GM12878 (cell line): ENCODE data around the gene PRSS12. TPM values are rescaled to one million over a fixed set of nuclear protein-coding genes. Genes with fewer than 3 reads are reported as not detected.

ENCODE experiments used
- ATAC-seq: fragments of 200-7000 bp; cut with Tn5 transposase; 3 replicates; pipeline ENCODE4 v1.9.1; 2020; ENCODE audit warnings: mild to moderate bottlenecking, moderate library complexity
- BruUV-seq: library from RNA; stranded (reverse); fragments of 400-500 nt; replicated peaks from 2 replicates; lab custom pipeline; 2021; lab: Mats Ljungman, UMichigan
- CTCF ChIA-PET: fragments of 300-600 bp; sonication (Branson Sonifier 250); formaldehyde crosslinking; extraction: SDS; loops from one replicate; lab custom pipeline; 2021; ENCODE audit warnings: inconsistent platforms; lab: Yijun Ruan, JAX
- POLR2A ChIA-PET: fragments of 350-600 bp; formaldehyde crosslinking; extraction: SDS; loops from one replicate; lab custom pipeline; 2021; ENCODE audit warnings: inconsistent platforms; lab: Charles Lee
- RAD21 ChIA-PET: fragments of 300-600 bp; sonication (Branson Sonifier 250); formaldehyde crosslinking; loops from one replicate; lab custom pipeline; 2023; ENCODE audit warnings: antibody characterized with exemption; ENCODE audit not compliant: unreplicated experiment; lab: Charles Lee
- SMC1A ChIA-PET: fragments of 300-600 bp; sonication (Branson Sonifier 250); formaldehyde crosslinking; loops from one replicate; lab custom pipeline; 2023; ENCODE audit not compliant: unreplicated experiment, uncharacterized antibody; lab: Charles Lee
- DNase-seq: peaks from one replicate; pipeline ENCODE4 v3.0.0-alpha.2; 2011; ENCODE audit warnings: low read depth, low spot score
- FAIRE-seq: peaks from 3 replicates; lab custom pipeline; 2011; peaks lifted over from hg19 to GRCh38; lab: Jason Lieb, UNC
- H2AFZ ChIP-seq: 2 replicates; pipeline ENCODE4 v1.6.0; 2011; ENCODE audit warnings: low read depth, low read length, control low read depth; ENCODE audit not compliant: control insufficient read depth
- H3K27ac ChIP-seq: 2 replicates; pipeline ENCODE4 v1.5.1; 2011; ENCODE audit warnings: control low read depth; ENCODE audit not compliant: control insufficient read depth, insufficient read depth
- H3K27me3 ChIP-seq, 2 experiments: replicated peaks in 1 of 2; 2 replicates each; pipeline versions ENCODE4 v1.6.0 to v1.6.1; 2011; ENCODE audit warnings: low read length in 1 of 2; ENCODE audit not compliant: control insufficient read depth in 2 of 2, insufficient read depth in 2 of 2
- H3K36me3 ChIP-seq, 2 experiments: 2 replicates each; pipeline ENCODE4 v1.5.1; 2011; ENCODE audit warnings: low read length in 1 of 2; ENCODE audit not compliant: control insufficient read depth in 2 of 2, insufficient read depth in 2 of 2
- H3K4me1 ChIP-seq: 2 replicates; pipeline ENCODE4 v1.6.1; 2011; ENCODE audit warnings: mild to moderate bottlenecking, low read length, moderate library complexity, mixed read lengths; ENCODE audit not compliant: control insufficient read depth, insufficient read depth
- H3K4me2 ChIP-seq: 2 replicates; pipeline ENCODE4 v1.6.0; 2011; ENCODE audit warnings: control low read depth; ENCODE audit not compliant: control insufficient read depth, insufficient read depth
- H3K4me3 ChIP-seq: fragments of 200-600 bp; sonication (generic); 2 replicates; pipeline ENCODE4 v1.5.1; 2016
- H3K79me2 ChIP-seq: 2 replicates; pipeline ENCODE4 v1.6.0; 2011; ENCODE audit warnings: low read length; ENCODE audit not compliant: control insufficient read depth, insufficient read depth
- H3K9ac ChIP-seq: 2 replicates; pipeline ENCODE4 v1.8.0; 2011; ENCODE audit warnings: low read length, control low read depth, mixed read lengths; ENCODE audit not compliant: control insufficient read depth, insufficient read depth
- H3K9me3 ChIP-seq: replicated peaks from 3 replicates; pipeline ENCODE4 v1.5.1; 2011; ENCODE audit warnings: mild to moderate bottlenecking, low read length; ENCODE audit not compliant: control insufficient read depth, insufficient read depth
- H4K20me1 ChIP-seq: 2 replicates; pipeline ENCODE4 v1.6.0; 2011; ENCODE audit not compliant: control insufficient read depth, insufficient read depth
- BHLHE40 ChIP-seq, 2 experiments: fragments of 450-650 bp in 1 of 2; IDR thresholded peaks; 2 replicates each; pipeline ENCODE4 v1.6.1; 2011 to 2017; ENCODE audit warnings: low read depth in 2 of 2, borderline replicate concordance in 1 of 2, improper control_type of control experiment in 1 of 2, low read length in 1 of 2, mild to moderate bottlenecking in 1 of 2
- CBFB ChIP-seq: IDR thresholded peaks from 2 replicates; pipeline ENCODE4 v1.6.1; 2016; ENCODE audit warnings: antibody characterized with exemption, low read depth
- CHD2 ChIP-seq: IDR thresholded peaks from 2 replicates; pipeline ENCODE4 v1.6.1; 2011; ENCODE audit warnings: low read depth, low read length, improper control_type of control experiment, borderline replicate concordance
- CREM ChIP-seq: IDR thresholded peaks from 2 replicates; pipeline ENCODE4 v1.6.1; 2014; ENCODE audit warnings: antibody characterized with exemption, low read depth
- JUNB ChIP-seq: IDR thresholded peaks from 2 replicates; pipeline ENCODE4 v1.6.1; 2016; ENCODE audit warnings: antibody characterized with exemption, mild to moderate bottlenecking
- RUNX3 ChIP-seq: IDR thresholded peaks from 2 replicates; pipeline ENCODE4 v1.6.1; 2012; ENCODE audit warnings: low read length, inconsistent platforms
- STAT3 ChIP-seq: IDR thresholded peaks from 2 replicates; pipeline ENCODE4 v1.6.1; 2011; ENCODE audit warnings: low read depth, low read length, improper control_type of control experiment
- TARDBP ChIP-seq: IDR thresholded peaks from 2 replicates; pipeline ENCODE4 v1.6.1; 2016; ENCODE audit warnings: borderline replicate concordance
- ZBTB33 ChIP-seq: fragments of 450-650 bp; IDR thresholded peaks from 2 replicates; pipeline ENCODE4 v1.6.1; 2017; ENCODE audit warnings: mild to moderate bottlenecking
- WGBS: methylation state at CpG from one replicate; pipeline ENCODE4 v1.1.6; 2016; ENCODE audit warnings: low lambda C conversion rate; ENCODE audit not compliant: insufficient replicate concordance, insufficient coverage; ENCODE audit errors: missing lambda C conversion rate; 5-methylcytosine and 5-hydroxymethylcytosine counted together
- in situ Hi-C: fragments of 300-500 bp; cut with MboI; formaldehyde crosslinking; loops from 9 replicates; pipeline ENCODE4 v1.14.3; 2018; ENCODE audit warnings: mixed read lengths
- intact Hi-C: fragments of 100-400 bp; cut with micrococcal nuclease; formaldehyde crosslinking; loops from one replicate; pipeline ENCODE4 v1.14.2; 2022; ENCODE audit not compliant: unreplicated experiment
- polyA plus RNA-seq, 11 experiments: library from polyadenylated mRNA; depleted of rRNA in 4 of 11; unstranded in 6 of 11; stranded (reverse) in 5 of 11; fragments of >200 nt; fragmentation: Nextera tagmentation in 4 of 11; fragmentation: Illumina TruSeq in 1 of 11; extraction: Ambion mirVana in 4 of 11; extraction: Trizol in 1 of 11; gene quantifications; 1 replicate in 1 of 11; 2 replicates in 10 of 11; pipeline versions ENCODE4 v1.2.1 to v1.2.3, GENCODE V29; 2011 to 2016; ENCODE audit warnings: inconsistent platforms in 2 of 11, missing spikeins in 2 of 11, low read depth in 1 of 11
- total RNA-seq, 4 experiments: library from RNA; depleted of rRNA in 3 of 4; stranded (reverse); fragments of >200 nt in 3 of 4; fragmentation: Illumina TruSeq in 1 of 4; extraction: Trizol in 1 of 4; gene quantifications; 2 replicates each; pipeline versions ENCODE4 v1.2.1 to v1.2.3, GENCODE V29; 2013 to 2021
- TF ChIP-seq, protein P1 (sequence below): fragments of 450-650 bp; IDR thresholded peaks from 2 replicates; pipeline ENCODE4 v1.6.1; 2017; ENCODE audit warnings: antibody characterized with exemption, mild to moderate bottlenecking, moderate library complexity

Gene PRSS12
- total and polyA plus RNA-seq, 10 of the 15 experiments (the other 5 are each of a cell fraction or from before 2014, with no cell fraction given): 0.04 to 0.34 (median 0.11) TPM; not detected in 2

- Histone ChIP-seq H4K20me1 (no peaks in the 10 kb centered on the region), H3K27ac (no peak overlapping the region), H2AFZ (no peak overlapping the region), H3K79me2 (no peaks in the 10 kb centered on the region), H3K9me3 (no peaks in the 10 kb centered on the region), H3K4me1 (no peaks in the 10 kb centered on the region), H3K9ac (no peak overlapping the region), H3K27me3 (peaks cover 0 to 2% of the 10 kb centered on the region in 2 experiments; a peak in 1 of 4 replicates), H3K4me2 (no peak overlapping the region), H3K4me3 (no peak overlapping the region), H3K36me3 (no peaks in the 10 kb centered on the region)
- FAIRE-seq: no peak
- in situ Hi-C loops: no loop called here
- 46% methylated on average over 3 of the region's 3 CpGs for WGBS
- RAD21 ChIA-PET: no interaction called here
- BruUV-seq: no TSS peak
- SMC1A ChIA-PET: no interaction called here
- intact Hi-C loops: no loop called here
- no peak for ATAC-seq
- TF ChIP-seq STAT3 (no peak), CBFB (no peak), TARDBP (no peak), BHLHE40 (IDR thresholded peaks at IDR 0.05; ENCODE audit: borderline replicate concordance in 1 of 2, low read depth in 2 of 2, low read length in 1 of 2) (no peak), ZBTB33 (no peak)
- CTCF ChIA-PET: no interaction called here
- POLR2A ChIA-PET: no interaction called here
- no peak for DNase-seq
These were observed 21.5 kb downstream of the PRSS12 start for GRCh38 chr4:118331352-118331751.

DNA sequence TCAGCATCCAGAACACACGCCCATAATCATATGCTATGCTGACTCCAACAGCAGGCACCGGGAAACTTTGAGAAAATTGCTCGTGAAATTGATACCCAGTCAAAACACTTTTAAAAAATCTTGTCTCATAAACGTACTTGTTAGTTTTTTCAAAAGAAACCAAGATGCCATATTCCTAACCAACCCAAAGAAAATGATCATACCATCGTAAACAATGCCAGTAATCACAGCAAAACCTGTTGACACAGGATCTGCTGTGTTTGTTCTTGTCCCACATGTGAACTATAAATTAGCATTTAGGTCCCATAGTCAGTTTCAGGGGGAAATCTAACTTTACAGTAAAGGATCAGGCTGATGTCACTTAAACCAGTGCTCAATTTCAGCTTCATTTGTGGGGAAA is 23.0 kb downstream of the PRSS12 start:
- Histone ChIP-seq H3K79me2 (no peaks in the 10 kb centered on the region), H3K27me3 (peaks cover 0 to 2% of the 10 kb centered on the region in 2 experiments; a peak in 1 of 4 replicates), H3K27ac (no peak overlapping the region), H3K9ac (no peak overlapping the region), H3K4me2 (no peak overlapping the region), H3K36me3 (no peaks in the 10 kb centered on the region), H3K9me3 (no peaks in the 10 kb centered on the region), H3K4me1 (no peaks in the 10 kb centered on the region), H4K20me1 (no peaks in the 10 kb centered on the region), H3K4me3 (no peak overlapping the region), H2AFZ (no peak overlapping the region)
- BruUV-seq: no TSS peak
- SMC1A ChIA-PET: no interaction called here
- FAIRE-seq: no peak
- POLR2A ChIA-PET: interaction anchor here (0.7 kb wide), 1 partner anchor 12 kb away, joined by 3 read pairs; no protein-coding TSS in a partner anchor
- DNase-seq: no peak
- RAD21 ChIA-PET: no interaction called here
- 46% methylated on average over 5 of the region's 5 CpGs for WGBS
- CTCF ChIA-PET: no interaction called here
- intact Hi-C loops: no loop called here
- in situ Hi-C loops: no loop called here
- no peak for ATAC-seq
- TF ChIP-seq JUNB: no peak
- TF ChIP-seq RUNX3: no peak
- no peak for TF ChIP-seq CHD2
- TF ChIP-seq, protein P1, sequence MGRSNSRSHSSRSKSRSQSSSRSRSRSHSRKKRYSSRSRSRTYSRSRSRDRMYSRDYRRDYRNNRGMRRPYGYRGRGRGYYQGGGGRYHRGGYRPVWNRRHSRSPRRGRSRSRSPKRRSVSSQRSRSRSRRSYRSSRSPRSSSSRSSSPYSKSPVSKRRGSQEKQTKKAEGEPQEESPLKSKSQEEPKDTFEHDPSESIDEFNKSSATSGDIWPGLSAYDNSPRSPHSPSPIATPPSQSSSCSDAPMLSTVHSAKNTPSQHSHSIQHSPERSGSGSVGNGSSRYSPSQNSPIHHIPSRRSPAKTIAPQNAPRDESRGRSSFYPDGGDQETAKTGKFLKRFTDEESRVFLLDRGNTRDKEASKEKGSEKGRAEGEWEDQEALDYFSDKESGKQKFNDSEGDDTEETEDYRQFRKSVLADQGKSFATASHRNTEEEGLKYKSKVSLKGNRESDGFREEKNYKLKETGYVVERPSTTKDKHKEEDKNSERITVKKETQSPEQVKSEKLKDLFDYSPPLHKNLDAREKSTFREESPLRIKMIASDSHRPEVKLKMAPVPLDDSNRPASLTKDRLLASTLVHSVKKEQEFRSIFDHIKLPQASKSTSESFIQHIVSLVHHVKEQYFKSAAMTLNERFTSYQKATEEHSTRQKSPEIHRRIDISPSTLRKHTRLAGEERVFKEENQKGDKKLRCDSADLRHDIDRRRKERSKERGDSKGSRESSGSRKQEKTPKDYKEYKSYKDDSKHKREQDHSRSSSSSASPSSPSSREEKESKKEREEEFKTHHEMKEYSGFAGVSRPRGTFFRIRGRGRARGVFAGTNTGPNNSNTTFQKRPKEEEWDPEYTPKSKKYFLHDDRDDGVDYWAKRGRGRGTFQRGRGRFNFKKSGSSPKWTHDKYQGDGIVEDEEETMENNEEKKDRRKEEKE: no peak
- TF ChIP-seq CREM: no peak
- TF ChIP-seq ZBTB33: no peak
